HepG2 (cell line): ENCODE data around the gene PPDPF. TPM values are rescaled to one million over a fixed set of nuclear protein-coding genes. Genes with fewer than 3 reads are reported as not detected.
A peak's percentile ranks its signal among the peaks of the same experiment; 100 is the strongest.

Experiments used
- CAMTA2 ChIP-seq: sonication (generic); formaldehyde crosslinking; IDR thresholded peaks from 2 replicates; pipeline ENCODE4 v1.4.0; 2020; ENCODE audit warnings: mild to moderate bottlenecking, missing genetic modification reagents, borderline replicate concordance
- KDM5B ChIP-seq: sonication (generic); formaldehyde crosslinking; IDR thresholded peaks from 2 replicates; pipeline ENCODE4 v1.4.0; 2020; ENCODE audit warnings: missing genetic modification reagents, mild to moderate bottlenecking, borderline replicate concordance
- LRRFIP1 ChIP-seq: sonication (generic); formaldehyde crosslinking; conservative IDR thresholded peaks from 2 replicates; pipeline ENCODE4 v1.4.0; 2020; ENCODE audit warnings: missing genetic modification reagents
- MED8 ChIP-seq: sonication (generic); formaldehyde crosslinking; IDR thresholded peaks from 2 replicates; pipeline ENCODE4 v1.8.1; 2023; ENCODE audit warnings: mild to moderate bottlenecking, missing genetic modification reagents; ENCODE audit not compliant: insufficient replicate concordance
- NFATC3 ChIP-seq: sonication (generic); formaldehyde crosslinking; IDR thresholded peaks from 2 replicates; pipeline ENCODE4 v1.5.1; 2020; ENCODE audit warnings: mild to moderate bottlenecking, missing genetic modification reagents
- PCBP2 ChIP-seq: fragments of 200-400 bp; formaldehyde crosslinking; optimal IDR thresholded peaks from 2 replicates; pipeline ENCODE3; 2018; ENCODE audit warnings: low read length, low read depth; ENCODE audit not compliant: poor library complexity, severe bottlenecking
- POGZ ChIP-seq: sonication (generic); formaldehyde crosslinking; IDR thresholded peaks from 2 replicates; pipeline ENCODE4 v1.4.0; 2020; ENCODE audit warnings: mild to moderate bottlenecking, missing genetic modification reagents
- SAP130 ChIP-seq: IDR thresholded peaks from 2 replicates; pipeline ENCODE4 v1.6.1; 2016; ENCODE audit warnings: low read depth
- SNAPC2 ChIP-seq: sonication (generic); formaldehyde crosslinking; IDR thresholded peaks from 2 replicates; pipeline ENCODE4 v1.8.1; 2022; ENCODE audit warnings: mild to moderate bottlenecking, missing genetic modification reagents
- TFDP1 ChIP-seq: IDR thresholded peaks from 2 replicates; pipeline ENCODE4 v1.6.1; 2016; ENCODE audit warnings: missing compliant biosample characterization, missing genetic modification reagents, borderline replicate concordance
- ZMYM4 ChIP-seq: sonication (generic); formaldehyde crosslinking; IDR thresholded peaks from 2 replicates; pipeline ENCODE4 v1.8.1; 2023; ENCODE audit warnings: mild to moderate bottlenecking, missing genetic modification reagents
- ZNF274 ChIP-seq: sonication (generic); formaldehyde crosslinking; IDR thresholded peaks from 2 replicates; pipeline ENCODE4 v1.5.1; 2020; ENCODE audit warnings: mild to moderate bottlenecking, missing genetic modification reagents
- ZNF776 ChIP-seq: sonication (generic); formaldehyde crosslinking; IDR thresholded peaks from 2 replicates; pipeline ENCODE4 v1.4.0; 2020; ENCODE audit warnings: mild to moderate bottlenecking, missing genetic modification reagents
- ZNF788 ChIP-seq: sonication (generic); formaldehyde crosslinking; IDR thresholded peaks from 2 replicates; pipeline ENCODE4 v1.5.0; 2020; ENCODE audit warnings: mild to moderate bottlenecking, missing genetic modification reagents, borderline replicate concordance
- polyA plus RNA-seq, 8 experiments: library from polyadenylated mRNA; depleted of rRNA in 3 of 8; stranded (reverse) in 7 of 8; unstranded in 1 of 8; fragments of >200 nt; fragmentation: Illumina TruSeq in 4 of 8; extraction: Trizol in 4 of 8; gene quantifications; 2 replicates each; pipeline versions ENCODE4 v1.2.1 to v1.2.3, GENCODE V29; 2011 to 2016; ENCODE audit warnings: low read depth in 4 of 8, missing spikeins in 1 of 8, mixed read lengths in 1 of 8; ENCODE audit not compliant: insufficient read depth in 1 of 8
- total RNA-seq, 5 experiments: library from RNA; depleted of rRNA; stranded (reverse); fragments of >200 nt; fragmentation: Illumina TruSeq; extraction: Trizol; gene quantifications; 2 replicates each; pipeline ENCODE4 v1.2.3, GENCODE V29; 2016; ENCODE audit warnings: low read depth in 1 of 5
- TF ChIP-seq, protein P1 (sequence below), 2 experiments: fragments of 450-650 bp in 1 of 2; sonication (generic) in 1 of 2; formaldehyde crosslinking in 1 of 2; IDR thresholded peaks; 2 replicates each; pipeline versions ENCODE4 v1.6.1 to v1.8.0; 2016 to 2022; ENCODE audit warnings: antibody characterized with exemption in 1 of 2, mild to moderate bottlenecking in 1 of 2, missing genetic modification reagents in 1 of 2

Gene PPDPF
- total and polyA plus RNA-seq, 2 of the 13 experiments (the other 11 are each of a cell fraction or from before 2014, with no cell fraction given): 1.8 to 7.0 TPM

- TF ChIP-seq, protein P1, sequence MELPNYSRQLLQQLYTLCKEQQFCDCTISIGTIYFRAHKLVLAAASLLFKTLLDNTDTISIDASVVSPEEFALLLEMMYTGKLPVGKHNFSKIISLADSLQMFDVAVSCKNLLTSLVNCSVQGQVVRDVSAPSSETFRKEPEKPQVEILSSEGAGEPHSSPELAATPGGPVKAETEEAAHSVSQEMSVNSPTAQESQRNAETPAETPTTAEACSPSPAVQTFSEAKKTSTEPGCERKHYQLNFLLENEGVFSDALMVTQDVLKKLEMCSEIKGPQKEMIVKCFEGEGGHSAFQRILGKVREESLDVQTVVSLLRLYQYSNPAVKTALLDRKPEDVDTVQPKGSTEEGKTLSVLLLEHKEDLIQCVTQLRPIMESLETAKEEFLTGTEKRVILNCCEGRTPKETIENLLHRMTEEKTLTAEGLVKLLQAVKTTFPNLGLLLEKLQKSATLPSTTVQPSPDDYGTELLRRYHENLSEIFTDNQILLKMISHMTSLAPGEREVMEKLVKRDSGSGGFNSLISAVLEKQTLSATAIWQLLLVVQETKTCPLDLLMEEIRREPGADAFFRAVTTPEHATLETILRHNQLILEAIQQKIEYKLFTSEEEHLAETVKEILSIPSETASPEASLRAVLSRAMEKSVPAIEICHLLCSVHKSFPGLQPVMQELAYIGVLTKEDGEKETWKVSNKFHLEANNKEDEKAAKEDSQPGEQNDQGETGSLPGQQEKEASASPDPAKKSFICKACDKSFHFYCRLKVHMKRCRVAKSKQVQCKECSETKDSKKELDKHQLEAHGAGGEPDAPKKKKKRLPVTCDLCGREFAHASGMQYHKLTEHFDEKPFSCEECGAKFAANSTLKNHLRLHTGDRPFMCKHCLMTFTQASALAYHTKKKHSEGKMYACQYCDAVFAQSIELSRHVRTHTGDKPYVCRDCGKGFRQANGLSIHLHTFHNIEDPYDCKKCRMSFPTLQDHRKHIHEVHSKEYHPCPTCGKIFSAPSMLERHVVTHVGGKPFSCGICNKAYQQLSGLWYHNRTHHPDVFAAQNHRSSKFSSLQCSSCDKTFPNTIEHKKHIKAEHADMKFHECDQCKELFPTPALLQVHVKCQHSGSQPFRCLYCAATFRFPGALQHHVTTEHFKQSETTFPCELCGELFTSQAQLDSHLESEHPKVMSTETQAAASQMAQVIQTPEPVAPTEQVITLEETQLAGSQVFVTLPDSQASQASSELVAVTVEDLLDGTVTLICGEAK (IDR thresholded peaks at IDR 0.05): no peak
- TF ChIP-seq, protein P1 (CRISPR knock-in tag; IDR thresholded peaks at IDR 0.05): no peak
- TF ChIP-seq SAP130 (CRISPR knock-in tag): no peak
- no peak for TF ChIP-seq LRRFIP1 (CRISPR knock-in tag)
- TF ChIP-seq POGZ (CRISPR knock-in tag): no peak
- no peak for TF ChIP-seq CAMTA2 (CRISPR knock-in tag)
- TF ChIP-seq MED8: peak; percentile 19
- TF ChIP-seq PCBP2: no peak
- TF ChIP-seq NFATC3 (CRISPR knock-in tag): 0 out of 2 replicates have a peak, but pooled peaks have one; percentile 53
- no peak for TF ChIP-seq ZNF274 (CRISPR knock-in tag)
- peak; percentile 29; the same call in 1 of the 2 replicates for TF ChIP-seq KDM5B (CRISPR knock-in tag)
- 0 out of 2 replicates have a peak, but pooled peaks have one; percentile 6 for TF ChIP-seq ZNF788 (CRISPR knock-in tag)
- TF ChIP-seq ZNF776: peak; percentile 23; the same call in 1 of the 2 replicates
- 0 out of 2 replicates have a peak, but pooled peaks have one; percentile 50 for TF ChIP-seq SNAPC2 (CRISPR knock-in tag)
- TF ChIP-seq TFDP1 (CRISPR knock-in tag): no peak
- TF ChIP-seq ZMYM4: no peak
Measured at GRCh38 chr20:63556873-63557478, 36.4 kb downstream of the PPDPF start (continued).
